ENCODE results near the gene MFSD2B. TPM values are rescaled to one million over a fixed set of nuclear protein-coding genes. Genes with fewer than 3 reads are reported as not detected.
A peak's percentile ranks its signal among the peaks of the same experiment; 100 is the strongest.

MFSD2B gene
- total RNA-seq, 1 experiment from 2014 or later: 0.23 TPM

- Histone ChIP-seq H3K4me3 (ENCODE audit: low read depth in 2 of 2, low read length in 2 of 2) (0 out of 4 replicates have a peak overlapping the region, but pooled peaks of 1 of the 2 experiments have one; percentile 2), H3K36me3 (ENCODE audit: control insufficient read depth, insufficient read depth, low read length) (no peaks in the 10 kb centered on the region), H3K9me3 (ENCODE audit: control insufficient read depth, insufficient read depth, low read depth, low read length) (no peaks in the 10 kb centered on the region), H3K27ac (ENCODE audit: low read length) (peak overlapping the region; percentile 76), H3K4me1 (ENCODE audit: control insufficient read depth, insufficient read depth, low read length) (peaks cover 29% of the 10 kb centered on the region), H3K27me3 (ENCODE audit: control insufficient read depth, insufficient read depth, low read length) (no peaks in the 10 kb centered on the region)
- ChIA-PET CTCF (no interaction called here), POLR2A (no interaction called here)
- intact Hi-C loops (cut with micrococcal nuclease; ENCODE audit: unreplicated experiment) (no loop called here), in situ Hi-C loops (cut with HindIII; ENCODE audit: low pct_unique_long_range_greater_than_20kb, low sequenced_read_pairs) (no loop called here)
- DNase-seq (ENCODE audit: low read depth, low spot score): peak; percentile 95
- TF ChIP-seq POLR2AphosphoS5 (IDR thresholded peaks at IDR 0.05; ENCODE audit: low read depth, low read length): peak; percentile 47
- TF ChIP-seq TCF7L2 (IDR thresholded peaks at IDR 0.05; ENCODE audit: low read depth, low read length): no peak
- no peak for TF ChIP-seq REST (IDR thresholded peaks at IDR 0.05; ENCODE audit: insufficient read depth in 1 of 2, low read depth in 2 of 2, low read length in 1 of 2)
- peak; percentile 91 for ATAC-seq
- no TSS peak for BruUV-seq (replicated peaks)
These were observed 5.9 kb downstream of the MFSD2B start for GRCh38 chr2:24015562-24016375.

DNA sequence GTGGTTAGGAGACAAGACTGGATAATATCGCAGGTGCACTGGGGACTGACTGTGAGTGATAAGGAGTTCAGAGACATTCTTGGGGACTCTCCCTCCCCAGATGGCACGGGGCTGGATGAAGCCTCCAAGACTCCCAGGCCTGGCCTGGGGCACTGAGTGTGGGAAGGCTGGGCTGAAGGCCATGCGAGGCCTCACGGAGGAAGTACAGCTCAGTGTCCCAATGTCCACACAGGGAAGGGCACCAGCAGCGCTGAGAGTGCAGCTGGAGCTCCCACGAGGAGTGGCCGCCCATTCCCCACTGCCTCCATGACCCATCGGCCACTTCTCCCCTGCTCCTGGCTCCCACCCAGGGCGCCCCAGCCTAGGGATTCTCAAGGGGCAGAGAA lies 6.5 kb downstream of the MFSD2B start:
- Histone ChIP-seq H3K4me3 (ENCODE audit: low read depth in 2 of 2, low read length in 2 of 2) (no peak overlapping the region), H3K36me3 (ENCODE audit: control insufficient read depth, insufficient read depth, low read length) (no peaks in the 10 kb centered on the region), H3K9me3 (ENCODE audit: control insufficient read depth, insufficient read depth, low read depth, low read length) (no peaks in the 10 kb centered on the region), H3K27me3 (ENCODE audit: control insufficient read depth, insufficient read depth, low read length) (no peaks in the 10 kb centered on the region), H3K27ac (ENCODE audit: low read length) (peak overlapping the region; percentile 76), H3K4me1 (ENCODE audit: control insufficient read depth, insufficient read depth, low read length) (peaks cover 29% of the 10 kb centered on the region)
- TF ChIP-seq, protein P1, sequence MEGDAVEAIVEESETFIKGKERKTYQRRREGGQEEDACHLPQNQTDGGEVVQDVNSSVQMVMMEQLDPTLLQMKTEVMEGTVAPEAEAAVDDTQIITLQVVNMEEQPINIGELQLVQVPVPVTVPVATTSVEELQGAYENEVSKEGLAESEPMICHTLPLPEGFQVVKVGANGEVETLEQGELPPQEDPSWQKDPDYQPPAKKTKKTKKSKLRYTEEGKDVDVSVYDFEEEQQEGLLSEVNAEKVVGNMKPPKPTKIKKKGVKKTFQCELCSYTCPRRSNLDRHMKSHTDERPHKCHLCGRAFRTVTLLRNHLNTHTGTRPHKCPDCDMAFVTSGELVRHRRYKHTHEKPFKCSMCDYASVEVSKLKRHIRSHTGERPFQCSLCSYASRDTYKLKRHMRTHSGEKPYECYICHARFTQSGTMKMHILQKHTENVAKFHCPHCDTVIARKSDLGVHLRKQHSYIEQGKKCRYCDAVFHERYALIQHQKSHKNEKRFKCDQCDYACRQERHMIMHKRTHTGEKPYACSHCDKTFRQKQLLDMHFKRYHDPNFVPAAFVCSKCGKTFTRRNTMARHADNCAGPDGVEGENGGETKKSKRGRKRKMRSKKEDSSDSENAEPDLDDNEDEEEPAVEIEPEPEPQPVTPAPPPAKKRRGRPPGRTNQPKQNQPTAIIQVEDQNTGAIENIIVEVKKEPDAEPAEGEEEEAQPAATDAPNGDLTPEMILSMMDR (IDR thresholded peaks at IDR 0.05): no peak
- TF ChIP-seq REST (IDR thresholded peaks at IDR 0.05; ENCODE audit: insufficient read depth in 1 of 2, low read depth in 2 of 2, low read length in 1 of 2) (no peak), TCF7L2 (IDR thresholded peaks at IDR 0.05; ENCODE audit: low read depth, low read length) (no peak), POLR2AphosphoS5 (IDR thresholded peaks at IDR 0.05; ENCODE audit: low read depth, low read length) (no peak), SIN3A (IDR thresholded peaks at IDR 0.05; ENCODE audit: borderline replicate concordance, insufficient read depth, low read depth, low read length) (no peak)
- ATAC-seq: peak; percentile 25
- POLR2A ChIA-PET: no interaction called here
- CTCF ChIA-PET: no interaction called here
- no peak for DNase-seq (ENCODE audit: low read depth, low spot score)
- BruUV-seq (replicated peaks): no TSS peak
- in situ Hi-C loops (cut with HindIII; ENCODE audit: low pct_unique_long_range_greater_than_20kb, low sequenced_read_pairs): no loop called here
- intact Hi-C loops (cut with micrococcal nuclease; ENCODE audit: unreplicated experiment): no loop called here

Data from Panc1 (cell line).